Fibroblast of peridontal ligament (primary cell): ENCODE measurements around the gene LSM10.
A peak's percentile ranks its signal among the peaks of the same experiment; 100 is the strongest.

Source experiments
- DNase-seq: peaks from one replicate; pipeline ENCODE4 v3.0.0-alpha.2; 2010; ENCODE audit errors: extremely low read depth

LSM10 gene

DNA sequence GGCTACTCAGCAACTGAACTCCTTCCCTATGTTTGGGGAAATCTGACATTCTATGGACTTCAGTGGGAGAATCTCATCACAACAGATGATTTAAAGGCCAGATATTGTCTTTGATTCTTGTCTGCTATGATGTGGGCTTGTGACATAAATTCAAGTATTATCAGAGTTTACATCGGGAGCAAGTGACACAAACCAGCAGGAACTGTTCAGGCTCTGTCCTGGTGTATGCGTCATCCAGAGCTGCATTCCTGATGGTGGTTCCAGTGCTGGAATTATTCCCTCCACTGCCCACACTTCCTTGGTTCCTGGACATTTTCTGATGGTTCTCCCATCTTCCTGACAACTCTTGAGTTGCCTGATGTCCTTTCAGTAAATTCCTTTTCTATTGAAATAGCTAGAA is 10.8 kb upstream of the LSM10 start:
- DNase-seq, result peak; percentile 32

DNA sequence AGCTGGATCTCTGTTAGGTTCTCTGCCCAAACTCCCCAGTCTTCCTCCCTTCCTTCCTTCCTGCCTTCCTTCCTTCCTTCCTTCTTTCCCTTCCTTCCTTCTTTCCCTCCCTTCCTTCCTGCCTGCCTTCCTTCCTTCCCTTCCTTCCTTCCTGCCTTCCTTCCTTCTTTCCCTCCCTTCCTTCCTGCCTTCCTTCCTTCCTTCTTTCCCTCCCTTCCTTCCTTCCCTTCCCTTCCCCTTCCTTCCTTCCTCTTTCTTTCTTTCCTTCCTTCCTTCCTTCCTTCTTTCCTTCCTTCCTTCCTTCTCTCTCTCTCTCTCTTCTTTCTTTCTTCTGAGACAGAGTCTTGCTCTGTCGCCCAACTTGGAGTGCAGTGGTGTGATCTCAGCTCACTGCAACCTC is 8.7 kb upstream of the LSM10 start:
- DNase-seq, result no peak

GRCh38 chr1:36402504-36402890 is 4.8 kb upstream of the LSM10 start:
- no peak for DNase-seq

- no peak for DNase-seq
Observed at GRCh38 chr1:36401602-36402503, 4.1 kb upstream of the LSM10 start.

GRCh38 chr1:36400825-36401601 is 3.3 kb upstream of the LSM10 start:
- no peak for DNase-seq

DNA sequence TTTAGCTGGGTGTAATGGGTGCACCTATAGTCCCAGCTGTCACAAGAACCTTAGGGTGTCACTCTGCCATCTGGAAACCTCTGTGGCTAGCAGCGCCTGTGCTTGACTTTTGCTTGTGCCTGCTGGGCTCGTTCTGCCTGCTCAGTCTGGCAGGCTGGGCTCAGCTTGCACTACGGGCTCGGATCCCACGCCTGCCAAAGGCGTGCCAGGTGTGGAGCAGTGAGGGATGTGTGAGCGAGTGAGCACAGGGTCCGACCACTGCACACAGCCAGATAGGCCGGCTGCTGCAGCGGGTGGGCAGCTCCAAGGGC is 2.8 kb upstream of the LSM10 start:
- DNase-seq, result no peak

DNA sequence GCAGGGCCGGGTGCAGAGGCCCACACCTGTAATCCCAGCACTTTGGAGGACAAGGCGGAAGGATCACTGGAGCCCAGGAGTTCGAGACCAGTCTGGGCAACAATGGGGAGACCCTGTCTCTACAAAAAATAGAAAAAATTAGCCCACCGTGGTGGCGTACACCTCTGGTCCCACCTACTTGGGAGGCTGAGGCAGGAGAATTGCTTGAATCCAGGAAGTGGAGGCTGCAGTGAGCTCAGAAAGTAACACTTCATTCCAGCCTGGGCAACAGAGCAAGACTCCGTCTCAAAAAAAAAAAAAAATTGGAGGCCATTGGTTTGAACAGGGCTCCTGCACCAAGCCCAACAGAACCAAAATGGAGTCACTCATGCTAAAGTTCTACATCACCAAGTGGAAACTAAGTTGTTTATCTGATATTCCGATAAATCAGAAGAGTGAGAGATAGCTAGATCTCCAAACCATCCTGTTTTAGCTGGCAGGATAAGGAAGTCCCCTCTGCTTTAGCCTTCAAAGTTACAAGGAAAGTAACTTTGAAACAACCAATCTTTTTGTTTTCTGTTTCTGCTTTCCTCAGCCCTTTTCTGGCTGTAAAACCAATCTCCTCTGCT is 766 bp upstream of the LSM10 start:
- no peak for DNase-seq

- DNase-seq, result no peak
Observed at GRCh38 chr1:36397083-36397377, 678 bp downstream of the LSM10 start.

DNA sequence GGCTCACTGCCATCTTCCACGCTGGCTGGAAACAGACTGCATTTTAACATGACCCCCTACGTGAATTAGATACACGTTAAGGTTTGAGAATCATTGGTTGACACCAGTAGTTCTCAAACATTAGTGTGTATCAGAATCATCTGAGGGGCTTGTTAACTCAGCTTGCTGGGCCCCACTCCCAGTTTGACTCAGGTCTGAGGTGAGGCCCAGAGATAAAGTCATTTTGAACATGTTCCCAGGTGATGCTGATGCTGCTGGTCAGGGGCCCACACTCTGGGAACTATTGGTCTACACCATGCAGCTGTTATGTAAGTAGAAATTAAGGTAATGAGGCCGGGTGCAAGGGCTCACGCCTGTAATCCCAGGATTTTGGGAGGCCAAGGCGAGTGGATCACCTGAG is 1.3 kb downstream of the LSM10 start:
- DNase-seq, result no peak

- DNase-seq, result no peak
Observed at GRCh38 chr1:36393686-36394085, 4.0 kb downstream of the LSM10 start.

- no peak for DNase-seq
Observed at GRCh38 chr1:36392836-36393235, 4.9 kb downstream of the LSM10 start.

- no peak for DNase-seq
Observed at GRCh38 chr1:36391271-36391670, 6.4 kb downstream of the LSM10 start.

DNA sequence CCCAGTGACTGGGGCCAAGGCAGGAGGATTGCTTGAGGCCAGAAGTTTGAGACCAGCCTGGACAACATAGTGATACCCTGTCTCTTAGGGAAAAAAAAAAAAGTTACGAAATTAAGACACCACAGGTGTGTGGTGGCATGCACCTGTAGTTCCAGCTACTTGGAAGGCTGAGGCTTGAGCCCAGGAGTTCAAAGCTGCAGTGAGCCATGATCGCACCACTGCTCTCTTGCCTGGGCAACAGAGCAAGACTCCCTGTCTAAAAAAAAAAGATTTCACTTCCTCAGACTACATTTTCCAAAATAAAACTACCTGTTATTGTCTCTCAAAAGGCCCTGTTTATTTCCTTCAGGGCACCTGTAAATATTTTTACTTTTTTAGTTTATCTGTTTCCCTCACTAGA is 7.3 kb downstream of the LSM10 start:
- DNase-seq, result no peak

- DNase-seq, result no peak
Observed at GRCh38 chr1:36389999-36390398, 7.7 kb downstream of the LSM10 start.

DNA sequence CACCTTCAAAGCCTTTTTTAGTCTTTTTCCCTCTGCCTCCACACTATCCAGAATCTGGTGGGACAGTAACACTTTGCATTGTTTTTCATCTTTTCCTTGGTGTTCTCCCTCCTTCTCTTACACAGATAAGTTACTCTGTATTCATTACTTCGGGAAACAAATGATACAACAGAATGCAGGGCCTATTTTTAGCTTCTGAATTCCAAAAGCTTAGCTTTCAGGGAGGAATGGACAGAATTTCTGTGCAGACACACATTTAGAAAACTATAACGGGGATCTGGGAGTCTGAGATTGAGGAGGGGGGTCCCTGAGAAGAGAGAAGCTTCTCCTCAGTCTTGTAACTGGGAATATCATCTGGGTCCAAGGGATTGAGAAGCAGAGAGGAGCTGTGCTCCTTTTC is 8.4 kb downstream of the LSM10 start:
- no peak for DNase-seq

DNA sequence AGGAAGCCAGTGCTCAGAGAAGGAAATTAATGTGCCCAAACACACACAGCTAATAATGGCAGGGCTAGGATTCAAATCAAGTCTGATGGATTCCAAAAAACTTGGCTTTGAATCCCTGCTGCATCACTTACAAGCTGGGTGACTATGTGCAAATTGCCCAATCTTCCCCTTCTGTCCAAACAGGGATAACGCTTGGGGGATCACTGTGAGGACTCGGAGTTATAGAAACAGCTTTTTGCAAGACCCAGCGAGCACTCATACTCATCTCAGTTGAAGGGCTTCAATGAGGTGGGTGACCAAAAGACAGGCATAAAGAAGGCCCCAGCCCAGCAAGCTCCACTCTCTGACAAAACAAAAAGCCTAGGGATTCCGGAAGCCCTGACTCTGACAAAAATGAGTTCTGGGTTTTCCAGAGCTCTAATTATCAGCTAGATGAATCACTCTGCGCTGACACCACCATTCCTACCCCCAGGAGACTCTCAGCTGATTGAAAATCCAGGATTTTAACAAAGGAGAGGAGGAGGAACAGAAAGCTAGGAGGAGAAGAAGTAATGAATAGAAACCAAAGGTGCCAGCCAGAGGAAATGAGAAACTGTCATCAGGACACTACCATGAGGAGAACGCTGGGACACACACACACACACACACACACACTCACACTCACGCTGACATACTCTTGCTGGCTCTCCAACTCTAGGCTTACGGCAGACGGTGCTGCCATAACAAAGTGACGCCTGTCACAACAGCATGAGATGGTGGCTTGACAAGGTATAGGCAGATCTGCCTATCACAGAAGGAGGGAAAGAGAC is 10.4 kb downstream of the LSM10 start:
- DNase-seq, result peak; percentile 91

- peak; percentile 100 for DNase-seq
Observed at GRCh38 chr1:36386265-36387140, 11.2 kb downstream of the LSM10 start.

DNA sequence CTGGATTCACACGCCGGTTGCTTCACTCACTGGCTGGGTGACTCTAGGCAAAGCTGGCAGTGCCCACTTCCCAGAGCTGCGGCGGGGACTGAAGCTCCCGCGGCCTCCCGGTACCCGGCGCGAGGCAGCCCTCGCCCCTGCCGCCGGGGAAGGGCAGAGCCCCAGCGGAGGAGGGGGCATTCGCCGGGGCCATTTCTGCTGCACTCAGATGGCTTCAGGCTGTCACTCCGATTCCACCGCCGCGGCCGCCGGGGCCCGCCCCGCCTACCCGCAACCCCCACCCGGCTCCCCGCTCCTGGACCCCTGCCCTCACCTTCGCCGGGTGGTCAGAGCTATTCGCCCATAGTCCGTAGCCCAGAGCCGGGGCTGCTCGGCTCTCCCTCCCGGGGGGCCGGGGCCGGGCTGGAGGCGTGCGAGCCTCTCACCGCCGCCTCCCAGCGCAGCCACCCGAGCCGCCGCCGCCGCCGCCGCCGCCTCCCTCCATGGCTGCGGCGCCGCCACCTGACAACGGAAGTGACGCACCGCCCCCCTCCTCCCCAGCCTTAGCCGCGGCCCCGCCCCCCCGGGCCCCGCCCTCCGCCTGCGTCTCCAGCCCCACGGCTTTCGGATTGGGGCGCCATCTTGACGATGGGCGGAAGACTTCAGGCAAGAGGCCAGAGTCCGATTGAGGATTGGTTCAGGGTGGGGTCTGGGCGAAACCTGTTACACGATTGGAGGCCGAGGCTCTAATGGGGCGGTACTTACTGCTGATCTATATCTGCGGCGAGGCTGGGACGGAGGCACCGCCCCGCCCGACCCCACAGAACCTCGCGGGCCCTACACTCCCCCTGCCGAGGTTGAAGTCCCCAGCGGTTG is 12.1 kb downstream of the LSM10 start, which contains the start of gene STK40:
Gene STK40, minus strand, starts transcription at position 515 of the 855 bp plus-strand sequence. CDS start 24,592 bp downstream, outside the sequence.
- DNase-seq, result peak; percentile 100

- peak; percentile 14 for DNase-seq
Observed at GRCh38 chr1:36384542-36385409, 12.9 kb downstream of the LSM10 start.
